ENCODE results near the gene EMSY.
"Not testable (repeated sequence)": the region's sequence is repeated elsewhere in the genome, so short reads cannot be mapped to it uniquely, and the experiment has no call there.

Gene EMSY

GRCh38 chr11:76444384-76445120 is at the start of gene EMSY:
Gene EMSY (plus strand): TSS chr11:76445018. CDS start chr11:76446939, 1,921 bp downstream.
- H3K4me1 ChIP-seq (ENCODE audit: insufficient read depth, low read length): peaks cover 19% of the 10 kb centered on the region
- H2AFZ ChIP-seq (ENCODE audit: low read depth, low read length): peak within 1 kb of the TSS; percentile 51
- H3K36me3 ChIP-seq (ENCODE audit: insufficient read depth, low read length): peaks cover 26% of the 10 kb centered on the region
- H3K27me3 ChIP-seq (ENCODE audit: insufficient read depth, low read length): no peaks in the 10 kb centered on the region
- H3K9me3 ChIP-seq (ENCODE audit: low read length): no peaks in the 10 kb centered on the region
- H3K4me3 ChIP-seq (ENCODE audit: low read length): peak within 1 kb of the TSS; percentile 82

- H3K4me1 ChIP-seq (ENCODE audit: insufficient read depth, low read length): no peaks in the 10 kb centered on the region
- H2AFZ ChIP-seq (ENCODE audit: low read depth, low read length): no peak overlapping the region
- no peaks in the 10 kb centered on the region for H3K27me3 ChIP-seq (ENCODE audit: insufficient read depth, low read length)
- H3K9me3 ChIP-seq (ENCODE audit: low read length): no peaks in the 10 kb centered on the region
- H3K4me3 ChIP-seq (ENCODE audit: low read length): no peak overlapping the region
- no peaks in the 10 kb centered on the region for H3K36me3 ChIP-seq (ENCODE audit: insufficient read depth, low read length)
These were observed 49.5 kb upstream of the EMSY start for GRCh38 chr11:76395296-76395695.

GRCh38 chr11:76397383-76397782 is 47.4 kb upstream of the EMSY start:
- Histone ChIP-seq H3K4me3 (ENCODE audit: low read length) (no peak overlapping the region), H2AFZ (ENCODE audit: low read depth, low read length) (no peak overlapping the region), H3K9me3 (ENCODE audit: low read length) (no peaks in the 10 kb centered on the region), H3K27me3 (ENCODE audit: insufficient read depth, low read length) (no peaks in the 10 kb centered on the region), H3K36me3 (ENCODE audit: insufficient read depth, low read length) (no peaks in the 10 kb centered on the region), H3K4me1 (ENCODE audit: insufficient read depth, low read length) (no peaks in the 10 kb centered on the region)

GRCh38 chr11:76400967-76401366 is 43.9 kb upstream of the EMSY start:
- no peak overlapping the region for H2AFZ ChIP-seq (ENCODE audit: low read depth, low read length)
- H3K4me3 ChIP-seq (ENCODE audit: low read length): no peak overlapping the region
- H3K27me3 ChIP-seq (ENCODE audit: insufficient read depth, low read length): no peaks in the 10 kb centered on the region
- no peaks in the 10 kb centered on the region for H3K9me3 ChIP-seq (ENCODE audit: low read length)
- H3K4me1 ChIP-seq (ENCODE audit: insufficient read depth, low read length): no peaks in the 10 kb centered on the region
- no peaks in the 10 kb centered on the region for H3K36me3 ChIP-seq (ENCODE audit: insufficient read depth, low read length)

- H3K9me3 ChIP-seq (ENCODE audit: low read length); H3K27me3 ChIP-seq (ENCODE audit: insufficient read depth, low read length); H3K36me3 ChIP-seq (ENCODE audit: insufficient read depth, low read length); H2AFZ ChIP-seq (ENCODE audit: low read depth, low read length); H3K4me1 ChIP-seq (ENCODE audit: insufficient read depth, low read length); H3K4me3 ChIP-seq (ENCODE audit: low read length): not testable (repeated sequence)
These were observed 43.3 kb upstream of the EMSY start for GRCh38 chr11:76401484-76401883.

- no peaks in the 10 kb centered on the region for H3K4me1 ChIP-seq (ENCODE audit: insufficient read depth, low read length)
- H3K4me3 ChIP-seq (ENCODE audit: low read length): no peak overlapping the region
- no peaks in the 10 kb centered on the region for H3K27me3 ChIP-seq (ENCODE audit: insufficient read depth, low read length)
- H3K36me3 ChIP-seq (ENCODE audit: insufficient read depth, low read length): no peaks in the 10 kb centered on the region
- no peak overlapping the region for H2AFZ ChIP-seq (ENCODE audit: low read depth, low read length)
- H3K9me3 ChIP-seq (ENCODE audit: low read length): no peaks in the 10 kb centered on the region
These were observed 38.5 kb upstream of the EMSY start for GRCh38 chr11:76406359-76406758.

GRCh38 chr11:76408171-76408965 is 36.5 kb upstream of the EMSY start:
- Histone ChIP-seq H2AFZ (ENCODE audit: low read depth, low read length) (no peak overlapping the region), H3K9me3 (ENCODE audit: low read length) (no peaks in the 10 kb centered on the region), H3K27me3 (ENCODE audit: insufficient read depth, low read length) (no peaks in the 10 kb centered on the region), H3K4me3 (ENCODE audit: low read length) (no peak overlapping the region), H3K4me1 (ENCODE audit: insufficient read depth, low read length) (no peaks in the 10 kb centered on the region), H3K36me3 (ENCODE audit: insufficient read depth, low read length) (no peaks in the 10 kb centered on the region)

GRCh38 chr11:76410851-76411357 is 33.9 kb upstream of the EMSY start:
- Histone ChIP-seq H3K36me3 (ENCODE audit: insufficient read depth, low read length) (no peaks in the 10 kb centered on the region), H3K9me3 (ENCODE audit: low read length) (no peaks in the 10 kb centered on the region), H3K4me1 (ENCODE audit: insufficient read depth, low read length) (no peaks in the 10 kb centered on the region), H3K27me3 (ENCODE audit: insufficient read depth, low read length) (no peaks in the 10 kb centered on the region), H3K4me3 (ENCODE audit: low read length) (no peak overlapping the region), H2AFZ (ENCODE audit: low read depth, low read length) (no peak overlapping the region)

- Histone ChIP-seq H3K4me1 (ENCODE audit: insufficient read depth, low read length) (no peaks in the 10 kb centered on the region), H2AFZ (ENCODE audit: low read depth, low read length) (no peak overlapping the region), H3K9me3 (ENCODE audit: low read length) (no peaks in the 10 kb centered on the region), H3K27me3 (ENCODE audit: insufficient read depth, low read length) (no peaks in the 10 kb centered on the region), H3K4me3 (ENCODE audit: low read length) (no peak overlapping the region), H3K36me3 (ENCODE audit: insufficient read depth, low read length) (no peaks in the 10 kb centered on the region)
These were observed 29.7 kb upstream of the EMSY start for GRCh38 chr11:76415073-76415472.

GRCh38 chr11:76419896-76420295 is 24.9 kb upstream of the EMSY start:
- no peaks in the 10 kb centered on the region for H3K27me3 ChIP-seq (ENCODE audit: insufficient read depth, low read length)
- H2AFZ ChIP-seq (ENCODE audit: low read depth, low read length): no peak overlapping the region
- H3K4me1 ChIP-seq (ENCODE audit: insufficient read depth, low read length): no peaks in the 10 kb centered on the region
- H3K9me3 ChIP-seq (ENCODE audit: low read length): no peaks in the 10 kb centered on the region
- H3K4me3 ChIP-seq (ENCODE audit: low read length): no peak overlapping the region
- no peaks in the 10 kb centered on the region for H3K36me3 ChIP-seq (ENCODE audit: insufficient read depth, low read length)

GRCh38 chr11:76424379-76424778 is 20.4 kb upstream of the EMSY start:
- Histone ChIP-seq H3K27me3 (ENCODE audit: insufficient read depth, low read length) (no peaks in the 10 kb centered on the region), H3K4me3 (ENCODE audit: low read length) (no peak overlapping the region)

GRCh38 chr11:76424891-76425290 is 19.9 kb upstream of the EMSY start:
- H3K36me3 ChIP-seq (ENCODE audit: insufficient read depth, low read length): no peaks in the 10 kb centered on the region
- H3K9me3 ChIP-seq (ENCODE audit: low read length): no peaks in the 10 kb centered on the region
- H3K4me1 ChIP-seq (ENCODE audit: insufficient read depth, low read length): no peaks in the 10 kb centered on the region
- no peak overlapping the region for H2AFZ ChIP-seq (ENCODE audit: low read depth, low read length)
- no peaks in the 10 kb centered on the region for H3K27me3 ChIP-seq (ENCODE audit: insufficient read depth, low read length)
- no peak overlapping the region for H3K4me3 ChIP-seq (ENCODE audit: low read length)

More at GRCh38 chr11:76424379-76424778, 20.4 kb upstream of the EMSY start:
- no peaks in the 10 kb centered on the region for H3K4me1 ChIP-seq (ENCODE audit: insufficient read depth, low read length)
- no peaks in the 10 kb centered on the region for H3K36me3 ChIP-seq (ENCODE audit: insufficient read depth, low read length)
- H3K9me3 ChIP-seq (ENCODE audit: low read length): no peaks in the 10 kb centered on the region
- H2AFZ ChIP-seq (ENCODE audit: low read depth, low read length): no peak overlapping the region

- H3K9me3 ChIP-seq (ENCODE audit: low read length): no peaks in the 10 kb centered on the region
- H3K4me3 ChIP-seq (ENCODE audit: low read length): no peak overlapping the region
These were observed 18.2 kb upstream of the EMSY start for GRCh38 chr11:76426660-76427059.

More at GRCh38 chr11:76426660-76427059, 18.2 kb upstream of the EMSY start:
- Histone ChIP-seq H3K4me1 (ENCODE audit: insufficient read depth, low read length) (no peaks in the 10 kb centered on the region), H3K27me3 (ENCODE audit: insufficient read depth, low read length) (no peaks in the 10 kb centered on the region), H3K36me3 (ENCODE audit: insufficient read depth, low read length) (no peaks in the 10 kb centered on the region), H2AFZ (ENCODE audit: low read depth, low read length) (no peak overlapping the region)
